ENCODE data around the gene OPN1SW. TPM values are rescaled to one million over a fixed set of nuclear protein-coding genes. Genes with fewer than 3 reads are reported as not detected.

Gene OPN1SW
- total RNA-seq, 1 donor from 2014 or later = not detected

DNA sequence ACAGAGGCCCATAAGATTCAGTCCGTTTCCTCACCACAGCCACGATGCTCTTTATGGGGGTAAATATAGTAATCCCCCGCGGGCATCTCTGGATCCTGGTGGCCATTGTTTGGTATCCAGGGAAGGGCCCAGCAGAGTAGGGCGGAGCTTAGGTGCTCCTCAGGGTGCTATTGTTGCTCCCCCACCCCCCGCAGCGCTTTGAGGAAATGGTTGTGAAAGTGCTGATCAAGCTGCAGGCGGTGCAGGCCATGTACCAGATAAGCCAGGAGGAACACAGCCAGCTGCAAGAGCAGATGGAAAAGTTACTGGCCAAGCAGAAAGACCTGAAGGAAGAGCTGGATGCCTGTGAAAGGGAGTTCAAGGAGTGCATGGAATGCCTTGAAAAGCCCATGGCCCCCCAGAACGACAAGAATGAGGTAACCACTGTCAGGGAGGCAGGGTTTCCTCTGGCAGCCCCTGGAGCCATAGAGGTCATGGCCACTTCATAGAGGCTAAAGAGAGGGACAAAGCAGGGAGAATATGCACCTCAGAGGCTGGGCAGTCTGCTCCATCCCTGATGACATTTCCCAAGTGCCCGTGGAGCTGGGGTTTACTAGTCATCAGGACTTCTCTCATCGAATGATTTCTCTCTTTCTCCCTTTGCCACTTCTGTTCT is 37.0 kb upstream of the OPN1SW start:
- Mint-ChIP-seq H3K27ac (ENCODE audit: unreplicated experiment) (no peak overlapping the region), H3K27me3 (ENCODE audit: unreplicated experiment) (peaks cover 2% of the 10 kb centered on the region), H3K4me1 (ENCODE audit: low read depth, unreplicated experiment) (peaks cover 16% of the 10 kb centered on the region)

DNA sequence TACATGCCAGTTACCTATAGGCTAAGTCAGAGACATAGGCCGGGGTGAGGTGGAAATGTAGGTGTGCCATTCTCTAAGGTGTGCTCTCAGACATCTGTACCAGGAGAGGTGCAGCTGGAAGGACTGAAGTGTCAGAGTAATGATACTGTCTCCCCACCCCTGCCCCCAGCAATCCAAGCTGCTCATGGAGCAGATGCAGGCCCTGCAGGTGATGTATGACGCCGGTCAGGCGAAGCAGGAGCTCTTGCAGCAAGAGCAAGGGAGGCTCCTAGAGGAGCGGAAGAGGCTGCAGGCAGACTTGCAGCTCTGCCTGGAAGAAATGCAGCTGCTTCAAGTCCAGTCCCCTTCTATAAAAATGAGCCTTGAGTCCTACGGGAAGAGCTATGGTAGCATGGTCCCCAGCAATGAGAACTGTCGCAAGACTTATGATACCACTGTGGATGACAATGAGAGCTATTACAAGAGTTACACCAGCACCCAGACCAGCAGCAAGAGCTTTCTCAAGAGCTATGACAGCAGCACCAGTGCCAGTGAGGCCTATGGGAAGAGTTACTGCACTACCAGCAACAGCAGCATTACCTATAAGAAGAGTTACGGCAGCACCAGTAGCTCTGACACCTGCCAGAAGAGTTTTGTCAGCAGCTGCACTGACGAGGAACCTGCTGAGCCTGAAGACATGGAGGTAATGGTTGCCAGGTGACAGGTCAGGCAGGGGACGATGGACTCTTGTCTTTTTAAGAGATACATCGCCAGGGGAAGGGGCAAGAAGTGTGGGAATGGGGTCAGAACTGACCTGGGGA is 36.2 kb upstream of the OPN1SW start:
- Mint-ChIP-seq H3K36me3 (ENCODE audit: unreplicated experiment) (peaks cover 10% of the 10 kb centered on the region), H3K4me1 (ENCODE audit: low read depth, unreplicated experiment) (peaks cover 15% of the 10 kb centered on the region), H3K27me3 (ENCODE audit: unreplicated experiment) (no peaks in the 10 kb centered on the region), H3K4me3 (ENCODE audit: unreplicated experiment) (no peak overlapping the region), H3K27ac (ENCODE audit: unreplicated experiment) (no peak overlapping the region), H3K9me3 (ENCODE audit: unreplicated experiment) (peaks cover 8% of the 10 kb centered on the region)
- TF ChIP-seq, protein P1, sequence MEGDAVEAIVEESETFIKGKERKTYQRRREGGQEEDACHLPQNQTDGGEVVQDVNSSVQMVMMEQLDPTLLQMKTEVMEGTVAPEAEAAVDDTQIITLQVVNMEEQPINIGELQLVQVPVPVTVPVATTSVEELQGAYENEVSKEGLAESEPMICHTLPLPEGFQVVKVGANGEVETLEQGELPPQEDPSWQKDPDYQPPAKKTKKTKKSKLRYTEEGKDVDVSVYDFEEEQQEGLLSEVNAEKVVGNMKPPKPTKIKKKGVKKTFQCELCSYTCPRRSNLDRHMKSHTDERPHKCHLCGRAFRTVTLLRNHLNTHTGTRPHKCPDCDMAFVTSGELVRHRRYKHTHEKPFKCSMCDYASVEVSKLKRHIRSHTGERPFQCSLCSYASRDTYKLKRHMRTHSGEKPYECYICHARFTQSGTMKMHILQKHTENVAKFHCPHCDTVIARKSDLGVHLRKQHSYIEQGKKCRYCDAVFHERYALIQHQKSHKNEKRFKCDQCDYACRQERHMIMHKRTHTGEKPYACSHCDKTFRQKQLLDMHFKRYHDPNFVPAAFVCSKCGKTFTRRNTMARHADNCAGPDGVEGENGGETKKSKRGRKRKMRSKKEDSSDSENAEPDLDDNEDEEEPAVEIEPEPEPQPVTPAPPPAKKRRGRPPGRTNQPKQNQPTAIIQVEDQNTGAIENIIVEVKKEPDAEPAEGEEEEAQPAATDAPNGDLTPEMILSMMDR (IDR thresholded peaks at IDR 0.05; ENCODE audit: partially characterized antibody, unreplicated experiment) = no peak
- DNase-seq = no peak

More for the DNA sequence above, 37.0 kb upstream of the OPN1SW start:
- peaks cover 13% of the 10 kb centered on the region for H3K36me3 Mint-ChIP-seq (ENCODE audit: unreplicated experiment)
- H3K4me3 Mint-ChIP-seq (ENCODE audit: unreplicated experiment) = no peak overlapping the region
- peaks cover 8% of the 10 kb centered on the region for H3K9me3 Mint-ChIP-seq (ENCODE audit: unreplicated experiment)
- TF ChIP-seq, protein P1 (IDR thresholded peaks at IDR 0.05; ENCODE audit: partially characterized antibody, unreplicated experiment) = no peak
- no peak for DNase-seq

DNA sequence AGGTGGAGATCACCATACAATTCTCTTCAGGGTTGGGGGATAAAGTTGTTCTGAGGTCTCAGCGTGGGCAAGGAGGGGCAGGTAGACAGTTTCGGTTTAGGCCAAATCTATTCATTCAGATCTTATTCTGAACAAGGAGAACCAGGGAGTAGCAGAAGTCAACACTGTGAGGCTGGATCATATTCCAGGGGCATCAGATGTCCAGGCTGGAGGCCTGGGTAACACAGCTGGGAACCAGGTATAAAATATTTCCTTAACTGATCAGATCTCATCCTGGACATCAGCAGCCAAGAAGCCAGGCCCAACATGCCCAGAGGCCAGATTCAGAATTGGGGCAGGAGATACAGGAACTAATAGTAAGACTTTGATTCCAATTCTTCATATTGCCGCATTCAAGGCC is 35.4 kb upstream of the OPN1SW start:
- DNase-seq = no peak
- TF ChIP-seq, protein P1 (IDR thresholded peaks at IDR 0.05; ENCODE audit: partially characterized antibody, unreplicated experiment) = no peak
- H3K4me1 Mint-ChIP-seq (ENCODE audit: low read depth, unreplicated experiment) = peaks cover 17% of the 10 kb centered on the region
- H3K27me3 Mint-ChIP-seq (ENCODE audit: unreplicated experiment) = no peaks in the 10 kb centered on the region
- H3K36me3 Mint-ChIP-seq (ENCODE audit: unreplicated experiment) = peaks cover 18% of the 10 kb centered on the region
- H3K27ac Mint-ChIP-seq (ENCODE audit: unreplicated experiment) = no peak overlapping the region
- H3K4me3 Mint-ChIP-seq (ENCODE audit: unreplicated experiment) = no peak overlapping the region
- peaks cover 10% of the 10 kb centered on the region for H3K9me3 Mint-ChIP-seq (ENCODE audit: unreplicated experiment)

DNA sequence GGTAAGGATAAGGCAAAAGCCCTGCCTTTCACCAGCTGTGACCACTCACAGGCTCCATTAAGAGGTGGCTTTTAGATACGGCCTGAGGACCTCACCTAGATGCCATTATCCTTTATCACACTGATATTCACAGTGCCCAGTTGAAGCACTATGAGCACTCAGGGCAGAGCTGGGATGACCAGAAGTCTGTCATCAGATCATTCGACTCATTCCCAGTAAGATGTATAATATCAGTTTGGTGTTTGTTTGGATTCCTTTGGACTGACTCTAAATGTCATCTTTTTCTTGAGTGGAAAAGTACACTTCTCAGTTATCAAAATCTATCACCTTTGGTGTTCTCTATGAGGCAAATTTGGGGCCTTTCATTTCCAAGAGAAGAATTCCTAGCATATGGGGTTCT is 34.9 kb upstream of the OPN1SW start:
- Mint-ChIP-seq H3K4me1 (ENCODE audit: low read depth, unreplicated experiment) (peaks cover 15% of the 10 kb centered on the region), H3K27me3 (ENCODE audit: unreplicated experiment) (no peaks in the 10 kb centered on the region), H3K4me3 (ENCODE audit: unreplicated experiment) (no peak overlapping the region), H3K36me3 (ENCODE audit: unreplicated experiment) (peaks cover 14% of the 10 kb centered on the region), H3K9me3 (ENCODE audit: unreplicated experiment) (peaks cover 7% of the 10 kb centered on the region), H3K27ac (ENCODE audit: unreplicated experiment) (no peak overlapping the region)
- TF ChIP-seq, protein P1 (IDR thresholded peaks at IDR 0.05; ENCODE audit: partially characterized antibody, unreplicated experiment) = no peak
- DNase-seq = no peak

DNA sequence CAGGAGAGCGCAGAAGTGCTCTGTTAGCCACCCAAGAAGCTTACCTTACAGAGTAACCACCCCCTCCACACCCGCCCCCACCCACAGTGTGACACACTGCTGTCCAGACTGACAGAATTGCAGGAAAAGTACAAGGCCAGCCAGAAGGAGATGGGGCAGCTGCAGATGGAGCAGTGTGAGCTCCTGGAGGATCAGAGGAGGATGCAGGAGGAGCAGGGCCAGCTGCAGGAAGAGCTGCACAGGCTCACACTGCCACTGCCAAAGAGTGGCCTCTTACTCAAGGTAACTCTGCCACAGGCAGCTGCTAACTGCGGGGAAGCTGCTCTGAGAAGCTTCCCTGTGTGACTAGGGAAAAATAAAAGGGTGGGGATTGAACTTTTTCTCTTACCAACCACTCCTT is 33.8 kb upstream of the OPN1SW start:
- TF ChIP-seq, protein P1 (IDR thresholded peaks at IDR 0.05; ENCODE audit: partially characterized antibody, unreplicated experiment) = no peak
- H3K36me3 Mint-ChIP-seq (ENCODE audit: unreplicated experiment) = peaks cover 9% of the 10 kb centered on the region
- H3K27ac Mint-ChIP-seq (ENCODE audit: unreplicated experiment) = no peak overlapping the region
- H3K9me3 Mint-ChIP-seq (ENCODE audit: unreplicated experiment) = peaks cover 3% of the 10 kb centered on the region
- no peaks in the 10 kb centered on the region for H3K27me3 Mint-ChIP-seq (ENCODE audit: unreplicated experiment)
- no peak for DNase-seq
- H3K4me3 Mint-ChIP-seq (ENCODE audit: unreplicated experiment) = no peak overlapping the region
- H3K4me1 Mint-ChIP-seq (ENCODE audit: low read depth, unreplicated experiment) = peaks cover 5% of the 10 kb centered on the region

All from glutamatergic neuron (in vitro differentiated cells).